Esophagus muscularis mucosa (tissue), 4 donors: ENCODE data around the gene ZNF134. TPM values are rescaled to one million over a fixed set of nuclear protein-coding genes. Genes with fewer than 3 reads are reported as not detected.

Experiments
- DNase-seq: peaks from one replicate; pipeline ENCODE4 v3.0.0-alpha.2; 2017; ENCODE audit errors: extremely low spot score
- H3K27ac ChIP-seq, 4 donors: fragments of 200-600 bp; sonication (generic); replicated peaks in 1 of 4; 1 replicate in 3 of 4; 2 replicates in 1 of 4; pipeline ENCODE4 v1.5.1; 2016 to 2019; ENCODE audit warnings: mild to moderate bottlenecking in 1 of 4
- H3K27me3 ChIP-seq, 4 donors: fragments of 200-600 bp; sonication (generic); one replicate each; pipeline versions ENCODE4 v1.5.1 to v1.6.0; 2016 to 2019
- H3K36me3 ChIP-seq, 4 donors: fragments of 200-600 bp; sonication (generic); one replicate each; pipeline ENCODE4 v1.5.1; 2016 to 2019
- H3K4me1 ChIP-seq, 4 donors: fragments of 200-600 bp; sonication (generic); one replicate each; pipeline ENCODE4 v1.5.1; 2016 to 2019
- H3K4me3 ChIP-seq, 4 donors: fragments of 200-600 bp; sonication (generic); 1 replicate in 2 of 4; 2 replicates in 2 of 4; pipeline ENCODE4 v1.5.1; 2016 to 2019; ENCODE audit warnings: mild to moderate bottlenecking in 4 of 4, moderate library complexity in 1 of 4
- H3K9me3 ChIP-seq, 4 donors: fragments of 200-600 bp; sonication (generic); 1 replicate in 3 of 4; 2 replicates in 1 of 4; pipeline ENCODE4 v1.5.1; 2016 to 2019
- EP300 ChIP-seq: sonication (generic); formaldehyde crosslinking; IDR thresholded peaks from one replicate; pipeline ENCODE4 v1.6.1; 2017; ENCODE audit warnings: antibody characterized with exemption
- POLR2A ChIP-seq: fragments of 450-650 bp; IDR thresholded peaks from one replicate; pipeline ENCODE4 v1.6.1; 2017; ENCODE audit warnings: antibody characterized with exemption, moderate library complexity, mild to moderate bottlenecking, low read depth
- POLR2AphosphoS5 ChIP-seq, 2 donors: sonication (generic); formaldehyde crosslinking; IDR thresholded peaks; one replicate each; pipeline ENCODE4 v1.6.1; 2017; ENCODE audit warnings: antibody characterized with exemption in 2 of 2
- WGBS: methylation state at CpG from one replicate; pipeline ENCODE4 v1.1.5; 2018; 5-methylcytosine and 5-hydroxymethylcytosine counted together
- intact Hi-C: fragments of 100-400 bp; cut with DNase I; formaldehyde crosslinking; loops from one replicate; pipeline ENCODE4 v1.15.1; 2023
- total RNA-seq, 4 donors: library from RNA; depleted of rRNA; stranded (reverse); fragments of >200 nt; gene quantifications; one replicate each; pipeline versions ENCODE4 v1.1.0 to v1.2.1, GENCODE V29; 2016
- TF ChIP-seq, protein P1 (sequence below), 3 experiments: fragments of 200-600 bp in 2 of 3; fragments of 450-650 bp in 1 of 3; sonication (generic) in 2 of 3; IDR thresholded peaks; one replicate each; pipeline ENCODE4 v1.5.1; 2017 to 2019; ENCODE audit warnings: antibody characterized with exemption in 3 of 3, mild to moderate bottlenecking in 2 of 3, moderate library complexity in 1 of 3

ZNF134 gene
- total RNA-seq, 4 donors from 2014 or later: 14.5 to 31.3 (median 22.1) TPM

DNA sequence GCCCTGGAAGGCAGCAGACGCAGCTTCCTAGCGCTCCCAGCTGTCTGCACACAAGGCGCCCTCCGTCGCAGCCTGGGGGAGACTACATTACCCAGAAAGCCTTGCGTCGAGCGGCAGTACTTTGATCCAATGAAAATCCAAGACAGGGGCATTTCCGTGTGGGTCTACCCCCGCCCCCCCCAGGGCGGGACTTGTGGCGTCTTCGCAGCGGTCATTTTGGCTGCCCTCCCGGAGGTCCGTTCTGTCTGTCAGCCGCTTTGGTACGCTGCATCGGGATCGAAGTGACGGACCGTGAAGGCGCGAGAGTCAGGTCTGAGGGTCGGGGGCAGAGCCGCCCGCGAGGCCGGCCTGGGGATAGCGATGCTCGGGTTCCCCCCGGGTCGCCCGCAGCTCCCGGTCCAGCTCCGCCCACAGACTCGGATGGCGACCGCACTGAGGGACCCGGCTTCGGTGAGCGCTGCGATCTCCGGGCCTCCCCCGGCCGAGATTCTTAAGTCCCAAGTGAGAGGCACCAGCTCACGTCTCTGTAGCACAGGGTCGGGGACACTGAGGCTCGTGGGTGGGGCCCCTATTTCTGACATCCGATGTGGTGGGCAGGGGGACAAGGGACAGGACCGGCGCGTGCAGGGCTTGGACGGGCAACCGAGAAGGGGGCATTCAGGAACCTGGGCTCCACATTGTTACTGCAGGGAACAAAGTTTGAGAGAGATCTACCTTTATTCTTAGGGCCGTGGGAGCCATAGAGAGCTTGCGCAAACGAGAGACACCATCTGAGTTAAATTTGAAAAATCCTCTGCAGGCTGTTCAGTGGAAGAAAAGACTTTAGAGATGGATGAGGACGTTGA lies 19.2 kb downstream of the ZNF134 start, which contains the start of gene ZNF211:
Gene ZNF211 (plus strand): TSS at position 182 of the 845 bp plus-strand sequence. CDS start 179 bp downstream, at position 361.
- 3% methylated on average over 15 of the region's 59 CpGs for WGBS
- Histone ChIP-seq H3K4me3 (peak within 1 kb of the TSS; percentile 65 to 92 (median 84)), H3K4me1 (peaks cover 9 to 19% (median 13%) of the 10 kb centered on the region in 4 donors), H3K27me3 (no peaks in the 10 kb centered on the region), H3K9me3 (peaks cover 0 to 44% (median 34%) of the 10 kb centered on the region in 4 donors), H3K27ac (peak within 1 kb of the TSS; percentile 80 to 90 (median 84)), H3K36me3 (peaks cover 19 to 48% (median 33%) of the 10 kb centered on the region in 4 donors)
- TF ChIP-seq POLR2A (no peak), POLR2AphosphoS5 (IDR thresholded peaks at IDR 0.05) (peak; percentile 82 to 88), EP300 (no peak)
- TF ChIP-seq, protein P1, sequence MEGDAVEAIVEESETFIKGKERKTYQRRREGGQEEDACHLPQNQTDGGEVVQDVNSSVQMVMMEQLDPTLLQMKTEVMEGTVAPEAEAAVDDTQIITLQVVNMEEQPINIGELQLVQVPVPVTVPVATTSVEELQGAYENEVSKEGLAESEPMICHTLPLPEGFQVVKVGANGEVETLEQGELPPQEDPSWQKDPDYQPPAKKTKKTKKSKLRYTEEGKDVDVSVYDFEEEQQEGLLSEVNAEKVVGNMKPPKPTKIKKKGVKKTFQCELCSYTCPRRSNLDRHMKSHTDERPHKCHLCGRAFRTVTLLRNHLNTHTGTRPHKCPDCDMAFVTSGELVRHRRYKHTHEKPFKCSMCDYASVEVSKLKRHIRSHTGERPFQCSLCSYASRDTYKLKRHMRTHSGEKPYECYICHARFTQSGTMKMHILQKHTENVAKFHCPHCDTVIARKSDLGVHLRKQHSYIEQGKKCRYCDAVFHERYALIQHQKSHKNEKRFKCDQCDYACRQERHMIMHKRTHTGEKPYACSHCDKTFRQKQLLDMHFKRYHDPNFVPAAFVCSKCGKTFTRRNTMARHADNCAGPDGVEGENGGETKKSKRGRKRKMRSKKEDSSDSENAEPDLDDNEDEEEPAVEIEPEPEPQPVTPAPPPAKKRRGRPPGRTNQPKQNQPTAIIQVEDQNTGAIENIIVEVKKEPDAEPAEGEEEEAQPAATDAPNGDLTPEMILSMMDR (IDR thresholded peaks at IDR 0.05): peak in 1 of 3 experiments; percentile 8
- intact Hi-C loops: loop anchor here (5.0 kb wide), 1 partner anchor 56 kb away; the partner anchor contains the start of gene ZNF416
- DNase-seq: peak; percentile 98

DNA sequence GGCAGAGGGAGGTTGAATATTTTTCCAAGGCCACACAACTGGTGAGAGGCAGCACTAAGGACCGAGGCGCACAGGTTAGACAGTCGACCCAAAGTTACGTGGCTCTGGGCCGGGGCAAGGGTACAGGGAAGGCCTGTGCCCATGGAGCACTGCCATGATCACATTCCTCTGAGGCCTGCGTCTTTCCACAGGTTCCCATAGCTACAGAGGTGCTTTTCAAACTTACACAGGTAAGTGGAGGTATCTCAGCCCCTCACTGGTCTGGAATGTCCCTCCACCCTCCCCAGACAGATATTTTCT lies 19.7 kb downstream of the ZNF134 start:
- peaks cover 0 to 44% (median 34%) of the 10 kb centered on the region in 4 donors for H3K9me3 ChIP-seq
- no peaks in the 10 kb centered on the region for H3K27me3 ChIP-seq
- no peak for DNase-seq
- 65% methylated on average over 5 of the region's 6 CpGs for WGBS
- peaks cover 23 to 54% (median 39%) of the 10 kb centered on the region in 4 donors for H3K36me3 ChIP-seq
- peak overlapping the region; percentile 65 to 92 (median 84) for H3K4me3 ChIP-seq
- TF ChIP-seq EP300 (no peak), POLR2A (no peak), POLR2AphosphoS5 (IDR thresholded peaks at IDR 0.05) (no peak)
- TF ChIP-seq, protein P1 (IDR thresholded peaks at IDR 0.05): no peak
- intact Hi-C loops: loop anchor here (5.0 kb wide), 1 partner anchor 56 kb away; the partner anchor contains the start of gene ZNF416
- peaks cover 9 to 19% (median 13%) of the 10 kb centered on the region in 4 donors for H3K4me1 ChIP-seq
- H3K27ac ChIP-seq: peak overlapping the region; percentile 80 to 90 (median 84)

DNA sequence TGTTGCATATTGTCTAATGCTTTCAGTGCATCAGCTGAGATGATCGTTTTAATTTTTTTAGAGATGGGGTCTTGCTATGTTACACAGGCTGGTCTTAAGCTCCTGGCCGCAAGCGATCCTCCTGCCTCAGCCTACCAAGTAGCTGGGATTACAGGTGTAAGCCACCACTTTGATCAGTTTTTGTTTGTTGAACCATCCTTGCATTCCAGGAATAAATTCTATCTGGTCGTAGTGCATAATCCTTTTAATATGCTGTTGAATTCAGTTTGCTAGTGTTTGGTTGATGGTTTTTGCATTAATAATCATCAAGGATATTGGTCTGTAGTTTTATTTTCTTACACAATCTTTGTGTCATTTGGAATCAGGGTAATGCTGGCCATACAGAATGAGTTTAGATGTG lies 23.3 kb downstream of the ZNF134 start:
- Histone ChIP-seq H3K4me1 (peaks cover 9 to 19% (median 13%) of the 10 kb centered on the region in 4 donors), H3K9me3 (peaks cover 7 to 73% (median 63%) of the 10 kb centered on the region in 4 donors), H3K27me3 (no peaks in the 10 kb centered on the region), H3K27ac (no peak overlapping the region), H3K36me3 (peaks cover 57 to 80% (median 69%) of the 10 kb centered on the region in 4 donors), H3K4me3 (no peak overlapping the region)
- DNase-seq: peak; percentile 24
- WGBS: 94% methylated on average over 4 of the region's 4 CpGs
- intact Hi-C loops: no loop called here
- TF ChIP-seq POLR2A (no peak), POLR2AphosphoS5 (IDR thresholded peaks at IDR 0.05) (no peak)

DNA sequence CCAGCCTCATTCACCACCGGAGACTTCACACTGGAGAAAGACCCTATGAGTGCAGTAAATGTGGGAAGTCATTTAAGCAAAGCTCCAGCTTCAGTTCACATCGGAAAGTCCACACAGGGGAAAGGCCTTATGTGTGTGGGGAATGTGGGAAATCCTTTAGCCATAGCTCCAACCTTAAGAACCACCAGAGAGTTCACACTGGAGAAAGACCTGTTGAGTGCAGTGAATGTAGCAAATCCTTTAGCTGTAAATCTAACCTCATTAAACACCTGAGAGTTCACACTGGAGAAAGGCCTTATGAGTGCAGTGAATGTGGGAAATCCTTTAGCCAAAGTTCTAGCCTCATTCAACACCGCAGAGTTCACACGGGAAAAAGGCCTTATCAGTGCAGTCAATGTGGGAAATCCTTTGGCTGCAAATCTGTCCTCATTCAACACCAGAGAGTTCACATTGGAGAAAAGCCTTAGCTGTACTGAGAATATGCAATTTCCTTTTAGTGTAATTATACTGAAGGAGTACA lies 27.7 kb downstream of the ZNF134 start:
- WGBS: 95% methylated on average over 4 of the region's 4 CpGs

More for the DNA sequence above, 27.7 kb downstream of the ZNF134 start:
- no peaks in the 10 kb centered on the region for H3K4me1 ChIP-seq
- no peak overlapping the region for H3K27ac ChIP-seq
- H3K4me3 ChIP-seq: no peak overlapping the region
- intact Hi-C loops: no loop called here
- TF ChIP-seq EP300 (no peak), POLR2A (no peak)
- TF ChIP-seq, protein P1 (IDR thresholded peaks at IDR 0.05): no peak
- H3K27me3 ChIP-seq: no peaks in the 10 kb centered on the region
- peaks cover 11 to 78% (median 68%) of the 10 kb centered on the region in 4 donors for H3K9me3 ChIP-seq
- peak; percentile 17 for DNase-seq
- peaks cover 52 to 68% (median 61%) of the 10 kb centered on the region in 4 donors for H3K36me3 ChIP-seq
